ENCODE results near the gene THAP5. TPM values are rescaled to one million over a fixed set of nuclear protein-coding genes. Genes with fewer than 3 reads are reported as not detected.
A peak's percentile ranks its signal among the peaks of the same experiment; 100 is the strongest.

The THAP5 gene
- 10.4 TPM for total RNA-seq

DNA sequence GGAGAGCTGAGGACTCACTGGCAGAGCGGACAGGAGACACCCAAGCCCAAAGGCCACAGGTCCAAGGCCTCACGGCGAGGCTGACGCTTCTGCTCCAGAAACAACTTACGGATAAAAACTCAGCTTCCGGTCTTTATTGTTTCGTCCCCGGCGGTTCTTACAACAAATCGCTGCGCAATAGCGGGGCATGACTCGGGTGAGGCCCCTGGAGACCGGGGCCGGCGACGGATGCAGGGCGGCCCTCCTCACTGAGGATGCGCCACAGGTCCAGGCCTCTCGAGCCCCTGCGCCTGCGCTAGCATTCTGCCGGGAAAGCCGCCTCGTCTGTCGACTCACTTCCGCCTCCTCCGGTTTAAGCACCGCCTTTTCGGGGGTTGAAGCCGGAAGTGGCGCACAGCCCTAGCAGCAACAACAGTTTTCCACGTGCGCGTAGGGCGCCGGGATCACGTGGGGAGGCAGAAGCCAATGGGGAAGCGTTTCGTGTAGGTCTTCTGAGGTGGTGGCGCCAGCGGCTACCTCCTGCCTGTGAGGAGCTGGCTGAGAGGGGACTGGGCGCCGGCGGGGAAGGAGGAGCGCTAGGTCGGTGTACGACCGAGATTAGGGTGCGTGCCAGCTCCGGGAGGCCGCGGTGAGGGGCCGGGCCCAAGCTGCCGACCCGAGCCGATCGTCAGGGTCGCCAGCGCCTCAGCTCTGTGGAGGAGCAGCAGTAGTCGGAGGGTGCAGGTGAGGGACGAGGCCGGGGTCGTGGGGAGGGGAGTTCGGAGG is at the start of gene THAP5, which contains the start of gene DNAJB9:
TSS of gene THAP5 (minus strand) at position 326 of the 765 bp plus-strand sequence. CDS start at position 189, 137 bp downstream.
TSS of gene DNAJB9 (plus strand) at position 494 of the 765 bp plus-strand sequence. CDS start 1,853 bp downstream, outside the sequence.
- ATAC-seq: peak; percentile 99

GRCh38 chr7:108618056-108618455 is 48.5 kb upstream of the THAP5 start:
- no peak for ATAC-seq

GRCh38 chr7:108614896-108615295 is 45.4 kb upstream of the THAP5 start:
- ATAC-seq: no peak

GRCh38 chr7:108613949-108614381 is 44.5 kb upstream of the THAP5 start:
- no peak for ATAC-seq

DNA sequence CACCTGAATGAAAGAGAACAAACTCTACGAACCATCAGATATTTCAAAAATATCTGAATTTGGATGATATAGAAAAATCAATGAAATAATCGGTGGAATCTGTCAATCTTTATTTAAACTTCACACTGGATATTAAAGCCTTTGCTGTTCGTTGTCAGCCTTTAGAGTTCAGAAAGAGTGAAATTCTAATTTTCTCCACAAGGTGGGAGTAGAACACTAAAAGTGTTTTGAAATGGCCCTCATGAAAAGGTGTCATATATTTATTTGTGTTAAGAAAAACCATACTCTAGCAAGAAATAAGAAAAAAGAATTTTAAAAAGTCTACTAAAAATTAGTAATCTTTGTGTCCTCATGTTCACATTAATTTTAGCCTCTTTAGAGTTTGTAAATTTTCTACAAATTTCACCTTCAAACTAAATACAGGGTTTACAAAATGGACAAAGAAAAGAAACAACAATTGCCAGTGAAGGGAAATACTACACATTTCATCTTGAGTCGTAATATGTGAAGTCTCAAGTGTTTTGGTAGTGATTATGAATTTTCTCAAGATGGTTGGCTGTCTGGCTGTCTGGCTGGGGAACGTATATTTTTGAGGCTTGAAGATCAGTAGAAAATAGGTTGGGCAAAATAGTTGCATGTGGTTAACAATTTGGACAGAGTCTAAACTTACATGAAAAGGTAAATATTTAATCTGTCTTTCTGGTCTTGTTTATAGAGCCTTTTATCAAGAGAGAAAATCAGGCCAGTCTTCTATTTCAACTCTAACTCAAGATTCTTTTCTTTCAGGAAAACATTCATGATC is 43.8 kb upstream of the THAP5 start:
- ATAC-seq: no peak

- ATAC-seq: no peak
These were observed 41.8 kb upstream of the THAP5 start for GRCh38 chr7:108611268-108611667.

DNA sequence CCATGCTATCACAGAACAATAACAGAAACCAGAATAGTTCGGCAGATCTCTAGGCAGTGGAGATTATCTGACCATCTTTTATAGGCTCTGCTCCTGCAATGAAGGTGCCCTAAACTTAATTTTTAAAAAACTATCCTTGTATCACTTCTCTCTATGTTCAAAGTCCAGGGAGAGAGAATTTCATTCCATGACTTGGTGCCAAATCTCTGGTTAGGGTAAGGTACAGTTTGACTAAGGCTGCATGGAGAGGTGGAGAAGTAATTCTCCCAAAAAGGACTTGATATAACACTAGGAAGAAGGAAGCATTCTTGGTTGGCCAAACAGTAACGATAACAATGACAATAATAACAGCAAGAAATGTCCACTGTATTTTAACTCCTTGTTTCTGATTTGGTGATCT is 40.1 kb upstream of the THAP5 start:
- ATAC-seq: no peak

GRCh38 chr7:108605559-108606201 is 36.2 kb upstream of the THAP5 start:
- no peak for ATAC-seq

GRCh38 chr7:108604307-108605077 is 35.0 kb upstream of the THAP5 start:
- no peak for ATAC-seq

GRCh38 chr7:108603656-108604306 is 34.3 kb upstream of the THAP5 start:
- ATAC-seq: peak; percentile 64

GRCh38 chr7:108600399-108600798 is 30.9 kb upstream of the THAP5 start:
- no peak for ATAC-seq

- ATAC-seq: no peak
These were observed 29.5 kb upstream of the THAP5 start for GRCh38 chr7:108598914-108599580.

GRCh38 chr7:108598153-108598552 is 28.6 kb upstream of the THAP5 start:
- ATAC-seq: no peak

- ATAC-seq: no peak
These were observed 27.1 kb upstream of the THAP5 start for GRCh38 chr7:108596560-108596959.

DNA sequence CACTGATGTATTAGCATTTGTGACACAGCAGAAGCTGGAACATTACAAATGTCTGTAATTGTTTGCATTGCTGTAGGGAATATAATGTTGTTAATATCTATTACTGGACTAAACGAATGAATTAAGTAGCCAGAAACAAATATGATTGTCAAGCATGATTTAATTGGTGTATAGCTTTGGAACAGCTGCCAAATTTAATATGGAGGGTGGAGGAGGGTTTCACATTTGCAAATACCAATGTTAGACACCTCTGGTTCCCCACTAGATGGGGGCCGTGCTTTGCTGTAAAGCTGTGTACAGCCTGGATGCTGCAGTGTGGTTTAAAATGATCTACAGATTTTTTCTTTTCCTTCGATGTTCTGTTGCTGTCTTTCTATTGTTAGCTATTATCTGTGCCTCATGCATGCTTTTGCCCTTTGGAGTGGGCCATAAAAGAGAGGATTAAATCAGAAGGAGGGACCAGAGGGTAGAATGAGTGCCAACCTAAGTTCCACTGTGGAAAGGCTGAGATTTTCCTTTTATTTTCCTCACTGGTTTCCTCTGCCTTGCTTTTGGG is 23.2 kb upstream of the THAP5 start:
- ATAC-seq: no peak

DNA sequence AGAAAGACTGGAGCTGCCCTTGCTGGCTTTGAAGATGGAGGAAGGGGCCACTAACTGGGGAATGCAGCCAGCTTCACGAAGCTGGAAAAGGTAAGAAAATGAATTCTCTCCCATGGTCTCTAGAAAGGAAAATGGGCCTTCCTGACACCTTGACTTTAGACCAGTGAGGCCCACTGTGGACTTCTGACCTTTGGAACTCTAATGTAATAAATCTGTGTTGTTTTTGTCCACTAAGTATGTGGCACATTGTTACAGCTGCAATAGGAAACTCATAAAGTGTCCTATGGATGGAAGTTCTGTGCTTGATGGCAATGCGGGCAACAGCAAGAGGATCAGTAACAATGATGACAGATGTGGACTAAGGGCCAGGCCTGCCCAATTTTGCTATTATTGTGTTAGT is 21.1 kb upstream of the THAP5 start:
- no peak for ATAC-seq

DNA sequence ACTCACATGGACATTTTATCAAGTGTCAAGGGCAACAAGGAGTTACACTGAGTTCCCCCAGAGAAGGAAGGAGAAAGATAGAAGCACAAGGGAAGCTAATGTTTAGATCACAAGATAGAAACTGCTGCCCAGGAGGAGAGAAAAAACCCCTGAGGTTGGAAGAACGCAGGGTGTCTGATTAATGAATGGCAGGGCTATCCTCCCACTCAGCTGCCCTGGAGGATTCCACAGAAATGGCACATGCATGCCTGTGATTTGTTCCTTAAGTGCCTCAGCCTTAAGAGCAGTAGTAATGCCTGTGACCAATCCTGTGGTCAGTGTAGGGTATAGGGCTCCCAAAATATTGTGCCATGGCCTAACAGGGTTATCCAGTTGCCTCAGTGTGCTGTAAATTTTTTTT is 20.4 kb upstream of the THAP5 start:
- ATAC-seq: no peak

DNA sequence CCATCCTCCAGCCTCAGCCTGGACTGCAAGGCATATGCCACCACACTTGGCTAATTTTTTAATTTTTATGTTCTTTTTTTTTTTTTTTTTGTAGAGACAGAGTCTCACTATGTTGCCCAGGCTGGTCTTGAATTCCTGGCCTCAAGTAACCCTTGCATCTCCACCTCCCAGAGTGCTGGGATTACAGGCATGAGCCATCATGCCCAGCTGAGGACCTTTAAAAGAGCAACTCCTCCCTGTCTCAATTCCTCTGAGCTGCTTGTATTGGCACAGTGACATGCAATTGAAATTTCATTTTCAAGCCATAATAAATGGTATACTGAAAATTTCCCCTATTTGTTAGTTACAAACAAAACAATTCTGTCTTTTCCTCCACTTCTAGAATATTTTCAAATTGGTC is 19.7 kb upstream of the THAP5 start:
- ATAC-seq: no peak

DNA sequence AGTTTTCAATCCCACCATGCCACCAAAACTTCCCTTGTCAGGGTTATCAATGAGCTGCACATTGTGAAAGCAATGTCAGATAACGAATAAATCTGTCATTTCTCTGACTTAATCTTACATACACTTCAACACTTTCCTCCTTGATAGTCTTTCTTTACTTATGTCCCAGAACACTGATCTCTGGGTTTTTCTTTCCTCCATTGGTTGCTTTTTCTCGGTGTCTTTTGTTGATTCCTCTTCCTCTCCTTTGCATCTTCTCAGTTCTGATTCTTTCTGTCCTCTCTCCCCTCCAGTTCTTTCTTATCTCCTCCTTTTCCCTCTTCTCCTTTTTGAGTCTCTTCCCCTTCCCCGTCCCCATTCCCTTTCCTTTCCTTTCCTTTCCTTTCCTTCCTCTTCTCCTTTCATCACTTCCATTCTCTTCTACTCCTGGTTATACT is 16.8 kb upstream of the THAP5 start:
- ATAC-seq: no peak

- ATAC-seq: no peak
These were observed 16.3 kb upstream of the THAP5 start for GRCh38 chr7:108585843-108586242.

GRCh38 chr7:108584211-108584610 is 14.7 kb upstream of the THAP5 start:
- no peak for ATAC-seq
